ENCODE results near the gene INPP4B.

Gene INPP4B

DNA sequence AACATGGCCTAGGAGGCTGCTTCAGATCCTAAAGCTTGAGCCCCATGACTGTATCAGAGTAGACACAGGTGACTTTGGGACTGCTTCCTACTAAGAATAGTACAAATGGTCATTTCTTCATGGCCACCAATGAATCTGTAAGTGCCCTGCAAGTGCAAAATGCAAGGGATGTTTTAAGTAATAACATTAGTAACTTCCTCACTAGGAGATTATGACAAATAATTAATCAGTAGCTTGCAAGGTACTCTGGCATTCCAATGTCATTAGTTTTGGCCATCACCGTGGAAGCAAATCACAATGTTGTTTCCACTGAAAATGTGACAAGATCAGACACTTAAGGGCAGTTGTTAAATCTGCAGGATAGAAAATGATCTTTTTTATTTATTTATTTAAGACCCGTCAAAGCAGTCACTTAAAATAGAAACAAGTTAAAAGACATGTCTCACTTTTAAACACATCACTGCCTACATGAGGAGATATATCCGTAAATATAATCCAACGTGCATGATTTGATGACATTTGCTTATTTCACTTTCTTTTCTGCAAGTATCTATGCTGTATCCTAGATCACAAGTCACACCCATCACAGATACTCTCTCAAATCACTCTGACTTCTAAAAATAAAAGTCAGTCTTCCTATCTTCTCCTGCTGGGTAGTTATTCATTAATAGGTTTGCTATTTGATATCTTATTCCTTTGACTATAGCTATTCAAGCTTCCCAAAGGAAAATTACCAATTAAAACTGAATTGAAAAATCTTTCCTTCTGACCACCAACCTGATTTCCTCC lies 809.1 kb downstream of the INPP4B start:
- Histone ChIP-seq H3K36me3 (ENCODE audit: control insufficient read depth, insufficient read depth, low read length) (no peaks in the 10 kb centered on the region), H3K4me3 (ENCODE audit: low read length) (no peak overlapping the region), H3K9ac (ENCODE audit: low read length) (no peak overlapping the region), H3K27ac (ENCODE audit: low read depth, low read length) (no peak overlapping the region), H3K4me1 (ENCODE audit: control insufficient read depth, insufficient read depth, low read length) (no peaks in the 10 kb centered on the region), H3K27me3 (ENCODE audit: control insufficient read depth, insufficient read depth, low read length) (no peaks in the 10 kb centered on the region)

- H3K27ac ChIP-seq (ENCODE audit: low read depth, low read length): no peak overlapping the region
- H3K4me3 ChIP-seq (ENCODE audit: low read length): no peak overlapping the region
- no peaks in the 10 kb centered on the region for H3K27me3 ChIP-seq (ENCODE audit: control insufficient read depth, insufficient read depth, low read length)
- H3K9ac ChIP-seq (ENCODE audit: low read length): no peak overlapping the region
- H3K36me3 ChIP-seq (ENCODE audit: control insufficient read depth, insufficient read depth, low read length): no peaks in the 10 kb centered on the region
- no peaks in the 10 kb centered on the region for H3K4me1 ChIP-seq (ENCODE audit: control insufficient read depth, insufficient read depth, low read length)
Observed at GRCh38 chr4:142035566-142035965, 810.5 kb downstream of the INPP4B start.

GRCh38 chr4:142034101-142034500 lies 812.0 kb downstream of the INPP4B start:
- H3K27me3 ChIP-seq (ENCODE audit: control insufficient read depth, insufficient read depth, low read length): no peaks in the 10 kb centered on the region
- H3K36me3 ChIP-seq (ENCODE audit: control insufficient read depth, insufficient read depth, low read length): no peaks in the 10 kb centered on the region
- no peak overlapping the region for H3K27ac ChIP-seq (ENCODE audit: low read depth, low read length)
- no peaks in the 10 kb centered on the region for H3K4me1 ChIP-seq (ENCODE audit: control insufficient read depth, insufficient read depth, low read length)
- no peak overlapping the region for H3K4me3 ChIP-seq (ENCODE audit: low read length)
- H3K9ac ChIP-seq (ENCODE audit: low read length): no peak overlapping the region

- no peaks in the 10 kb centered on the region for H3K36me3 ChIP-seq (ENCODE audit: control insufficient read depth, insufficient read depth, low read length)
- no peaks in the 10 kb centered on the region for H3K27me3 ChIP-seq (ENCODE audit: control insufficient read depth, insufficient read depth, low read length)
- H3K4me3 ChIP-seq (ENCODE audit: low read length): no peak overlapping the region
- no peak overlapping the region for H3K27ac ChIP-seq (ENCODE audit: low read depth, low read length)
- H3K9ac ChIP-seq (ENCODE audit: low read length): no peak overlapping the region
- H3K4me1 ChIP-seq (ENCODE audit: control insufficient read depth, insufficient read depth, low read length): no peaks in the 10 kb centered on the region
Observed at GRCh38 chr4:142030010-142030409, 816.1 kb downstream of the INPP4B start.

GRCh38 chr4:142021761-142022160 lies 824.3 kb downstream of the INPP4B start:
- no peak overlapping the region for H3K27ac ChIP-seq (ENCODE audit: low read depth, low read length)
- no peaks in the 10 kb centered on the region for H3K27me3 ChIP-seq (ENCODE audit: control insufficient read depth, insufficient read depth, low read length)
- no peaks in the 10 kb centered on the region for H3K36me3 ChIP-seq (ENCODE audit: control insufficient read depth, insufficient read depth, low read length)
- H3K4me3 ChIP-seq (ENCODE audit: low read length): no peak overlapping the region
- H3K9ac ChIP-seq (ENCODE audit: low read length): no peak overlapping the region
- no peaks in the 10 kb centered on the region for H3K4me1 ChIP-seq (ENCODE audit: control insufficient read depth, insufficient read depth, low read length)

DNA sequence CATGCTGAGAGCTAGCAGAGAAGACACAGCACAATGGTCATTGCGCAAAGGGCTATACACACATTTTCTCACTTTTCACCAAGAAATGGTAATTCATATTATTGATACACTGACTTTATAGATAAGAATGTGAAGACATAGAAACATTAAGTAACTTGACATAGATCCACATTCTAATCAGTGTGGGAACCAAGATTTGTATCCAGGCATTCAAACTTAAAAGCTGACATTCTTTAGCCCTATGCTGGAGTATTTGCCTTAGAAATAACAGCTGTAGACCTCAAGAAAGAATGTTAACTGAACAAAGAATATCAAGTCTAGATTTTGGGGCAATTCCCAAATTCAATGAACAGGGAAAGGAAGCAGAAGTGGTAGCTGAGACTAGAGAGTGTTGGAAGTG lies 824.9 kb downstream of the INPP4B start:
- H3K4me3 ChIP-seq (ENCODE audit: low read length): no peak overlapping the region
- no peak overlapping the region for H3K9ac ChIP-seq (ENCODE audit: low read length)
- no peaks in the 10 kb centered on the region for H3K36me3 ChIP-seq (ENCODE audit: control insufficient read depth, insufficient read depth, low read length)
- no peaks in the 10 kb centered on the region for H3K4me1 ChIP-seq (ENCODE audit: control insufficient read depth, insufficient read depth, low read length)
- H3K27ac ChIP-seq (ENCODE audit: low read depth, low read length): no peak overlapping the region
- no peaks in the 10 kb centered on the region for H3K27me3 ChIP-seq (ENCODE audit: control insufficient read depth, insufficient read depth, low read length)

DNA sequence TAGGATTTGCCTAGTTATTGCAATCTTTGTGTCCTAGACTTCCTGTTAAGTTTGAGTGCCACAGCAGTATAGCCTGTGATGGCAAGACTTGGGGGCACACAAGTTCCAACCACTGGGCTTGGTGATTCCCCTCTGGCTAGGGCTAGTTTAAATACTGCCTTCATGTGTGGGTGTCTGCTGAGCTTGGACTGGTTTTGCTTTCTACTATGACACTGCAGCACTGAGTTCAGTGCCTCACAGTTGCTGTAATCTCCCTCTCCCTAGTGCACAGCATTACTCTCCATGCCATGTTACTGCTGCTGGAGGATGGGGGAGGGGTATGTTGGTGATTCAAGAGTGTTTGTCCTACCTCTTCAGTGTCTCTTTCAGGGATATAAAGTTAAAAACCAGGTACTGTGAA lies 830.1 kb downstream of the INPP4B start:
- no peaks in the 10 kb centered on the region for H3K27me3 ChIP-seq (ENCODE audit: control insufficient read depth, insufficient read depth, low read length)
- no peaks in the 10 kb centered on the region for H3K4me1 ChIP-seq (ENCODE audit: control insufficient read depth, insufficient read depth, low read length)
- no peaks in the 10 kb centered on the region for H3K36me3 ChIP-seq (ENCODE audit: control insufficient read depth, insufficient read depth, low read length)

GRCh38 chr4:142009751-142010150 lies 836.4 kb downstream of the INPP4B start:
- Histone ChIP-seq H3K27me3 (ENCODE audit: control insufficient read depth, insufficient read depth, low read length) (no peaks in the 10 kb centered on the region), H3K4me3 (ENCODE audit: low read length) (no peak overlapping the region), H3K36me3 (ENCODE audit: control insufficient read depth, insufficient read depth, low read length) (no peaks in the 10 kb centered on the region), H3K4me1 (ENCODE audit: control insufficient read depth, insufficient read depth, low read length) (no peaks in the 10 kb centered on the region), H3K9ac (ENCODE audit: low read length) (no peak overlapping the region), H3K27ac (ENCODE audit: low read depth, low read length) (no peak overlapping the region)

More for the DNA sequence above, 830.1 kb downstream of the INPP4B start:
- no peak overlapping the region for H3K27ac ChIP-seq (ENCODE audit: low read depth, low read length)
- no peak overlapping the region for H3K9ac ChIP-seq (ENCODE audit: low read length)
- H3K4me3 ChIP-seq (ENCODE audit: low read length): no peak overlapping the region

DNA sequence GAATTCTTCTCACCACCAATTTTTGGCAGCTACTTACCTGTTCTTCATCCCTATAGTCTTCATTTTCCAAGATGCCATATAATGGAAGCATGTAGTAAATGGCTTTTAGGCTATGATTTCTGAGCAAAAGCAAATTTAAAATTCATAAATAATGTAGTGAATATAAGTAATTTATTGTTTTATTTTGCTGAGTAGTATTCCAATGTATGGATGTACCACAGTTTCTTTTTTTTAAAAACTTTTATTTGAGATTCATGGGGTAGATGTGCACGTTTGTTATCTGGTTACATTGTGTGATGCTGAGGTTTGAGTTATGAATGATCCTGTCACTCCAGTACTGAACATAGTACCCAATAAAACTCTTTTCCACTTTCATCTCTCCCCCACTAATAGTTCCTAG lies 840.6 kb downstream of the INPP4B start:
- no peak overlapping the region for H3K4me3 ChIP-seq (ENCODE audit: low read length)
- H3K36me3 ChIP-seq (ENCODE audit: control insufficient read depth, insufficient read depth, low read length): no peaks in the 10 kb centered on the region
- no peak overlapping the region for H3K9ac ChIP-seq (ENCODE audit: low read length)
- no peak overlapping the region for H3K27ac ChIP-seq (ENCODE audit: low read depth, low read length)
- no peaks in the 10 kb centered on the region for H3K4me1 ChIP-seq (ENCODE audit: control insufficient read depth, insufficient read depth, low read length)
- no peaks in the 10 kb centered on the region for H3K27me3 ChIP-seq (ENCODE audit: control insufficient read depth, insufficient read depth, low read length)

- no peaks in the 10 kb centered on the region for H3K4me1 ChIP-seq (ENCODE audit: control insufficient read depth, insufficient read depth, low read length)
- no peaks in the 10 kb centered on the region for H3K27me3 ChIP-seq (ENCODE audit: control insufficient read depth, insufficient read depth, low read length)
- H3K9ac ChIP-seq (ENCODE audit: low read length): no peak overlapping the region
- H3K27ac ChIP-seq (ENCODE audit: low read depth, low read length): no peak overlapping the region
- no peak overlapping the region for H3K4me3 ChIP-seq (ENCODE audit: low read length)
- H3K36me3 ChIP-seq (ENCODE audit: control insufficient read depth, insufficient read depth, low read length): no peaks in the 10 kb centered on the region
Observed at GRCh38 chr4:141999446-142000143, 846.5 kb downstream of the INPP4B start.

- H3K4me1 ChIP-seq (ENCODE audit: control insufficient read depth, insufficient read depth, low read length): no peaks in the 10 kb centered on the region
Observed at GRCh38 chr4:141995056-141995455, 851.0 kb downstream of the INPP4B start.

GRCh38 chr4:141977433-141977832 lies 868.7 kb downstream of the INPP4B start:
- Histone ChIP-seq H3K9ac (ENCODE audit: low read length) (no peak overlapping the region), H3K27me3 (ENCODE audit: control insufficient read depth, insufficient read depth, low read length) (no peaks in the 10 kb centered on the region), H3K4me3 (ENCODE audit: low read length) (no peak overlapping the region), H3K4me1 (ENCODE audit: control insufficient read depth, insufficient read depth, low read length) (no peaks in the 10 kb centered on the region), H3K27ac (ENCODE audit: low read depth, low read length) (no peak overlapping the region), H3K36me3 (ENCODE audit: control insufficient read depth, insufficient read depth, low read length) (no peaks in the 10 kb centered on the region)

More at GRCh38 chr4:141995056-141995455, 851.0 kb downstream of the INPP4B start:
- H3K4me3 ChIP-seq (ENCODE audit: low read length): no peak overlapping the region
- no peaks in the 10 kb centered on the region for H3K27me3 ChIP-seq (ENCODE audit: control insufficient read depth, insufficient read depth, low read length)
- H3K27ac ChIP-seq (ENCODE audit: low read depth, low read length): no peak overlapping the region
- no peaks in the 10 kb centered on the region for H3K36me3 ChIP-seq (ENCODE audit: control insufficient read depth, insufficient read depth, low read length)
- H3K9ac ChIP-seq (ENCODE audit: low read length): no peak overlapping the region
